Activated naive CD4-positive, alpha-beta T cell (primary cell): ENCODE measurements around the gene SLC35E1.

Experiments
- DNase-seq, 4 experiments: peaks; one replicate each; lab custom pipeline; 2025; lab: John Stamatoyannopoulos, UW

Gene SLC35E1

GRCh38 chr19:16598848-16599247, 26.6 kb upstream of the SLC35E1 start:
- no peak for DNase-seq

- DNase-seq = no peak
These were observed 24.2 kb upstream of the SLC35E1 start for GRCh38 chr19:16596399-16596798.

DNA sequence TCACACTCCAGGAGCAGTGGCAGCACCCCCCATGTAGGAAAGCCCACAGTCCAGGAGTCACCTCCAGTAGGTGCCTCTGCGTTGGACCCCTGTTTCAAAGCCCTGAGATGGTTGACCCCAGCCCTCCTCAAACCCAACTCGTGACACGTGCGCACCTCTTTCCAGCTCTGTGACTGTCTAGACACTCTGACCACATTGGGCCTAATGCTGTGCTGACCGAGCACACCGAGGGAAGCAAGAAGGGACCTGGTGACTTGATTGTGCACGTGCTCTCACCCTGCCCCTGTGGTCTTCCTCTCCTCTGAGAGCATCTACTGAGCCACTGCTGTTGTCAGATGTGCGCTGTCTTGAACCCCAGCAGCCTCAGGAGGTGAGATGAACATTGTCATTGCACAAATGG, 22.9 kb upstream of the SLC35E1 start:
- DNase-seq = no peak

DNA sequence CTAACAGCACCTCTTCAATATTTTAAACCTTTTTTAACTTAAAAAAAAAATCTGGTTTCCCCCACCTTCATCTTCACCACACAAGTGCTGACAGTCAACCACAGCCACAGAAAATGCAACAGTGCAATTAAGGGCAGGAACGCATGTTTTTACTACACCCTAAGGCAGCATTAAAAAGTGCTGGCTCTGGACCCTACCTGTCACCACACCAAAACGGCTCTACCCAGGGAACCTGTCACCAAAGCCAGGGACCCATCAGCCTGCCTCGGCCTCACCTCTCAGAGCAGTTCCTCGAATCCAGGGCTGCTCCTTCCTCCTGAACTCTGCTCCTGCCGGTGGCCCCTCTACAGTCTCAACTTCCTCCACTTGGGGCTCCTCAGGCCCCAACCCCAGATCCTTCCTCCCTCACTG, 22.5 kb upstream of the SLC35E1 start:
- peak in 1 of 4 experiments; percentile 6 for DNase-seq

DNA sequence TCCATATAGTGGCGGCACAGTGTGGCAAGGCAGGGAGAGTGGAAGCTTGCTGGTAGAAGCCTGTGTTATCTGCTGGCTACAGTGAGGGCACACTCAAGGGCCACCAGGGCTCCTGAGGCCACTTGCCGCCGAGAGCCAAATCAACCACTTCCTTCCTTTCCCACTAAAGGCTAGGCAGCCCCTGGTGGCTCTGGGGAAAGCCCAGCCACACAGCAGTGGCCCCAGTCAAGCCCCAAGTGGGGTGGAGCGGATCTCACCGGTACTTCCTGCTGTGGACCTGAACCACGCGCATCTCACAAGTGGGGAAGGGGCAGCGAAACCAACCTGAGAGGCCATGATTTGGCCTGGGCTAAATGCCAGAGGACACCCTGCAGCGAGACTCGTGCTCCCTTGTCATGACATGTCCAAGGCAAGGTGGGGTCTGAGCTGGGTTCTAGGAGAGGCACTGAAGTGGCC, 21.9 kb upstream of the SLC35E1 start:
- DNase-seq = peak in 1 of 4 experiments; percentile 6

GRCh38 chr19:16593181-16593580, 21.0 kb upstream of the SLC35E1 start:
- no peak for DNase-seq

DNA sequence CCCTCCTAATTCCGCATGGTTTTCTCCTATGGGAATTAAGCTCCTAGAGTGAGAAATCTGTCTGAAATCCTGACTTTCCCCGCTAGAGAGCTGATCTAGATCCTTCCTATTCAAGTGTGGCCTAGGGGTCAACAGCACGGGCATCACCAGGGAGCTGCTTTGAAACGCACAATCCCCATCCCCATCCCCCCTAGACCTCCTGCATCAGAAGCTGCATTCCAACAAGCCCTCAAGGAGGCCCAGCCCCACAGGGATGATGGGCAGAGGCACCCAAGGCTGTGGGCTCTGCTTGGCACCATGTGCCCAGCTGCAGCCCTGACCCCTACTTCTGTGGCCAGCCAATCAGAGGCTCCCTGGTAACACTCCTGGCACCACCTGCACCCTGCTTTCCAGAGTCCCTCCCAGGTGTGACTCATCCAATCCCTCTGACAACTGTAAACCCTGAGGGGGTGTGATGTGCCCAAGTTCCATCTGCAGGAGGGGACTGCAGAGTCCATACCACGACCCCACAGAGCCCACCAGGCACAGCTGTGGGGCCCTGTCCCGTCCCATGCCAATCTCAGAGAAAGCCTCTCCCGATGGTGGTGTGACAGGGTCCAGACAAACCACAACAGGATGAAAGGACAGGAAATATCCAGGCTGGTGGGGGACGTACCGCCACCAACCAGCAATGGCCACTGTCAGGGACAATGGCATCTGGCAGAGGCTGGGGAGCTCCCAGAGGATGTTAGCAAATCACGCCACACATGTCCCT, 19.8 kb upstream of the SLC35E1 start:
- DNase-seq = no peak

DNA sequence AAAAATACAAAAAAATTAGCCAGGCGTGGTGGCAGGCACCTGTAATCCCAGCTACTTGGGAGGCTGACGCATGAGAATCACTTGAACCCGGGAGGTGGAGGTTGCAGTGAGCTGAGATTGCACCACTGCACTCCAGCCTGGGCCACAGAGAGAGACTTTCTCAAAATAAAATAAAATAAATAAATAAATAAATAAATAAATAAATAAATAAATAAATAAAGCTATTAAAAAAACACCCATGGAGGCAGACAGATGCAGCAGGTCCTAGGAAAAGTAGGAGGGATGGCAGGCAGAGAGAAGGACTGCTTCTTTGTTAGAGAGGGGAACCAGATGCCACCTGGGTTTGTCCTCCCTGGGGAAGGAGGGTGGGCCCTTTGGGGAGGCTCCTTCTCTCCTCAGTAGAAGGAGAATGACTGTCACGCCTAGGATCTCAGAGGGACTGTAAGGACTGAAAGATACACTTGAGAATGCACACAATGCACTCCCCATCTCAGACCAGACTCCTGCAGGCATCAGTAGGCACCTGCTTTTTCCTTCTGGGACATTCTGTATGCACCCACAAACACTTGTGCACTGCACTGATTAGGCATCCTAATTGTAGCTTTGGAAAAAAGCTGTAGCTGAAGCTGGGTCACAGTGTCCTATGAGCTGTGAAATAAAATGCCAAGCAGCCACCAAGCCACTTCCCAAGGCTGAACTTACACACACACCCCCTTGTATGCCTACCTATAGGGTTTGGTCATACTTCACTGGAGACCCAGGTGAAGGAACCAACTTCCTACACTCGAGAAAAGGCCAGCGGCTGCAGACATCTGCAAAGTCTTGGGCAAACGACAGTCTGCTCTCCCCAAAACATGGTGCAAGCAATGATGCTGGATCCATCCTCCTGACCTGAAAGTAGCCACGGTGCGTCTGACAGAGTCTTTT, 18.9 kb upstream of the SLC35E1 start:
- DNase-seq = no peak

DNA sequence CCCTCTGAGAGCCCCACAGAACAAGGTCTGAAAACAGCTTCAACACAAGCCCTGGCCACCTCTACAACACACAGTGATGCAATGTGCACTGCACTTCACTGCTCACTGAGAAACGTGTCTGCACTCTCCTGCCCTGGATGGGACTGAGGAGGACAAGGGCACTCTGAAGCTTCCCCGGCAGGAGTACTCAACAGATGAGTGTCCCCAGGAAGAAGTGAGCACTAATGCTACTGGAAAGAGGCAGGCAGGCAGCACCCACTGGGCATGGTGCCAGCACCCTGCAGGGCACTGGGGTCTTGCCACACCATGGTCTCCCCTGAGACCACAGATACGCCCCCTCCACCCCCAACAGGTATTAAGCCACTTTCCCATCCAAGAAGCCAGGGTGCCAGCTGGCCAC, 17.7 kb upstream of the SLC35E1 start:
- no peak for DNase-seq

DNA sequence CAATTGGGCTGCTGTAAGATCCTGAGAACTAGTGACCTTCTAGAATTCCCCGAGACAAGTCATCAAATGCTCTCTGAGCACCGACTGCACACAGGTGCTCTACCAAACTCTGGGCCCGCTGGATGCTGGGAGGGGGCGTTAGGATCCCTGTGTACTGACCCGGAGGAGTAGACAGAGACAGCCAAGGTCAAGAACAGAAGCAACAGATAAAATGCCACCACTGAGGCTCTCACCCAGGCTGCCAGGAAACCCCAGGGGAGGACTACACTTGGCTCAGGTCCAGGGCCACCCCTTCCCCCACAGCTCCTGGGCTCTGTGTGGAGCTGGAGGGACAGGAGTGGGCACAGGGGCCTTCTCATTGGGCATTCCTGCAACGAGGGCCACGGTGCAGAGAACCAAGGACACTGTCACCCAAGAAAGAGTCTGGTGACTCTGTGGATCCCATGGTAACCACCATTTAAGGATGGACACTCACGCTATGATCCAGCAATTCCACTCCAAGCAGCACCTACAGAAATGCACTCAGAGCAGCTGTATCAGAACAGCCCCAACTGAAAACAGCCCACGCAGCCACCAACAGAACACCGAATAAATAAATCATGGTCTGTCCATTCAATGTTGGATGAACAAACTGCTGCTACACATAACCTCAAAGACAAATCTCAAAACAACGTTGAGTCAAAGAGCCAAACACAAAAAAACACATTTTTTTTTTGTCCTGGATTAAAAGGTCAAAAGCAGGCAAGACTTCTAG, 16.8 kb upstream of the SLC35E1 start:
- DNase-seq = no peak

DNA sequence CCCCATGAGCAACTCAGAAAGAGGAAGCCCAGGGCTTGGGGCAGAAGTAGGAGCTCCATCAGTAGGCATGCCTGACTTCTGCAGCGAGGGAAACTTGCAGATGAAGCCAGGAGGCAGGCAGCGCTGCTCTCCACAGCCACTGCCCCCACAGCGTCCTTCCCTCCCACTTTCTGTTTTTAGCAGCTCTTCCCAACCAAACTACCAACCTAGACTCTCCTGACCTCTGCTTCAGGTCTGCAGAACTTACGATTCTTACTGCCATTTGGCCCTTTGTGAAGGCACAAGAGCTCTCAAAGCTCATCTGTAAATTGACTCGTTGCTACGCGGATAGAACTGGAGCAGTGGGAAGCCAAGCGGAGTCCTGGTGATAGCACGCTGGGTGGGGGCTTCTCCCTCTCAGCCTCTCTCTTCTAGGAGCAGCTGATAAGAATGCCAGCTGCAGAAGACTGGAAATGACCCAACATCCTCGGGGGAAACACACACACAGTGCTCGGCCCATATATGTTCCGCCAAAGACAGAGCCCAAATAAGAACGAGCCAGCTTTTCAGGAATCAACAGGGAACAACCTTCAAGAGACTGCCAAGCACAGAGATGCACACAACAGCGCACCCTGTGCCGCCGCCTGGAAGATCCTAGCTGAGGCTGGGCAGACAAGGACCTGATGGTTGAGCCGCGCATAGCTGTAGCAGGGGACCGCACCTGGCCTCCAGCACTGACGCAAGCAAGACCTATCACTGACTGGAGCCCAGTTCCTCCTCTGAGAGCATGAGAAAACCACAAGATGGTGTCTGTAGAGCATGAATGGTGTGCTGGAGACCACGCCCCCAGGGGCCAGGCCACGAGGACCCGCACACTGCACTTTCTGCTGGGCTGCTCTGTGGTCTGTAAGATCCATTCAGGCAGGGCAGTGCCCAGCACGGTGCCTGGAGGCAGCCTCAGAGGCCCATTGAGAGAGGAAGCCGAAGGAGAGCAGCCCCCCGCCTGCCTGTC, 15.9 kb upstream of the SLC35E1 start:
- peak in 1 of 4 experiments; percentile 25 for DNase-seq

DNA sequence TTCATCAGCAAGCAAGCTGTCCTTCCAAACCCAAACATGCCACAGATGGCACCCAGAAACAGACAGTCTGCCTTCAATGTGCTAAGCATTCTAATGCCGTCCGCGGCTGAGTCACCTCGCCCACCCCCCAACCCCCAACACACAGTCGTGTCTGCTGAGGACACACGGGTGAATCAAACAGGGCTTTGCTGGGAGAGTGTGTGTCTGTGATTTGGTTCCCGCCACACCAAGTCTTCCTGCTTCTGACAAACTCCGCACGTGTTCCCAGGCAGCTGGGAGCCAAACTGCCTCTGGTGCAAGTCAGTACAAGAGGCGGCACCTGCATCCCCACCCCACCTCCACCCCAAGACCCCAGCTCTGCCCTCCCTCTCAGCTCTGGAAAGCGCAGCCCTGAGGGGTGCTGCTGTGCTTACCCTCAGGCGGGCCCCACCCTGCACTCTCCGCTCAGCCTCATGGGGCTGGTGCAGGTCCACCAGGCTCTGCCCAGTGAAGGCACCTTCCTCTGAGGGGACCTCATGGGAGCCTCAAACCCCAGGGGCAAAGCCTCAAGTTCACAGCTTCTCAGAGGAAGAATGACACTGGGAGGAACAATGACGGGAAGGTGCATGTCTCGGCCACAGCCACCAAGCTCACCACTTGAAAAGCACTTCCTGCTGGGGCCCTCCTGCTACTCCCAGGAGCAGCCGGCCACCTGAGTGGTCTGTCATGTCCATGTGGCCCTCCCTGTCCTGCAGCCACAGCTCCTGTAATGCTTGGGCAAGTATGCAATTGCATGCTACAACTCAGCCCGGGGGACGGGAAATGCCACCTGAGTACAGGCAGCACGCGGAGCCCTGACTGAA, 15.0 kb upstream of the SLC35E1 start:
- DNase-seq = peak in 2 of 4 experiments; percentile 38 to 46

DNA sequence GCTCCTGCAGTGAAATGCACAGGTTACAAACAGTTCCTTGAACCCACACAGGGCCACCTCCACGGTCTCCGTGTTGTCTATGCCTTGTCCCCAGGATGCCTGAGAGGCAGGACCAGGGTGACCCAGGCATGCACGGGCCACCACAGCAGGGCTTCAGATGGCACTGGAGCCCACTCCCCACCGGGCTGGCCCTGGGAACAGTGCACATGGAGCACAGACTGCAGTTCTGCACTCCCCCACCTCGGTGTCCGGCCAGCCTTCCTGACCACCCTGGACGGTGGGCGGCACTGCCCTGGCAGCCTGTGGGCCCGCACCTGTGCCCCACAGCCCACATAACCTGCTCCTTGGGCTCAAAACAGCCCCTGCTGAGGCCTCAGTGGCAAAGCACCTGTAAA, 14.3 kb upstream of the SLC35E1 start:
- DNase-seq = no peak

DNA sequence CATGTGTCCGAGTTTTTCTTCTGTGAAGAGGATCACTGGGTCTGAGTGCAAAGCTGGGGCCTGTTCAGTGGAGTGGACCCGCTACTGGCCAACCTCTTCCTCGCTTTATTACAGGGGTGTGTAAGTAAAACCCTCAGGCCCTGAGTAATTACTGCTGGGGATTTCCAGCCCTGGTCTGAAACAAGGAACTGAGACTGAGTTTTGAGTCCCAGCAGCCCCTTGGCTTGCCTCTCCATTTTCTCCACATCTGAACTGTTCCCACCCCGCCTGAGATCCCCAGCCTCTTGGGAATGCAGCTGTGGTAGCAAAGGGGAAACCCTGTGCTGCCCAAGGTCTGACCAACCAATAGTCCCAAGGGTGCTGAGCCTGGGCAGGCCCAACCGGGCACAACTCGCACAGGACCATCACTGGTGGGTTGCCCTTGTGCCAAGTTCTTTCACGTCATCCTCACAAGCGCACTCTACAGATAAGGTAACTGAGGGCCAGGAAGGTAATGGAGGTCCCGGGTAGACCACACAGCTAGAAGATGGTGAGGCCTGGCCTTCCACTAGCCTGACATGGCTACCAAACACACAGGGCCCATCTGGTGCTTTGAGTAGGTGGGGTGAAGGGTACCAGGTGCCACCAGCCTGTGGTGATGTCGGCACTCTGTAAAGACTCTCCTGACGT, 13.7 kb upstream of the SLC35E1 start:
- DNase-seq = no peak

- no peak for DNase-seq
These were observed 13.0 kb upstream of the SLC35E1 start for GRCh38 chr19:16585094-16585801.

GRCh38 chr19:16584248-16585093, 12.3 kb upstream of the SLC35E1 start:
- DNase-seq = peak; percentile 48 to 76 (median 54)

DNA sequence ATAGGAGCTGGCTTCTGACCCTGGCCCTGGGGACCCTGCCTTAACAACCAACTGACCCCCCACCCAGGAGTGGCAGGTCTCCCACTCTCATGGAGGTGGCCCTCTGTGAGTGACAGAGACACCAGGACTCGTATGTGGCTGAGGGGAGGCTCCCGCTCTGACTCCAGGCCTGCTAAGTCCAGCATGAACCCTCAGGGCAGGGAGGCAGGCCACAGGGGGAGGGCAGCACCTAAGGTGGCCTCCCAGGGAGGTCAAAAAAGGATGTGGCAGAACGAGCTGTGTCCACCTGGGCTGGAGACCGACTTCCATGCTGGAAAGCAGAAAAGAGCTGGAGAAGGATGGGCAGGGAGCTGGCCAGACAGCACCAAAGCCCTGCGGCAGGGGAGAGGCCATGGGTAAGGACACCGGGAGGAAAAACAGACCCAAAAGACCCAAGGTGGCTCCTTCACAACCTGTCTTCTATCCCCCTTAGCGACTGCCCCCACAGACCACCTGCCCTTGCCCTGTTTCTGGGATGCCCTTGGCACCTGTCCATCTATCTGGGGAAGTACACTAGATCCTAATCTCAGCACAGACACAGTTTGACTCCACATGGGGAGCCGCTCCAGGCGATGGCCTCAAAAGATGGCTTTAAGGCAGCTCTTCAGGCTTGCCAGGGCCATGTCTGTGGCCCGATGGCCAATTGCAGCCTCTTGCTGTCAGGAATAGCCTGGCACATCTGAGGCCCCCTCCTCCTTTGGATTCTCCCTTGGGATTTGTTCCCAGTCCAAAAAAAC, 10.5 kb upstream of the SLC35E1 start:
- DNase-seq = no peak
